ENCODE data around the gene C12orf50.

C12orf50 gene

GRCh38 chr12:87952223-87952622 lies 77.0 kb downstream of the C12orf50 start:
- H3K4me3 ChIP-seq (ENCODE audit: low read depth, low read length): no peak overlapping the region
- DNase-seq (ENCODE audit: low read depth, low spot score): no peak
- TF ChIP-seq CTCF (IDR thresholded peaks at IDR 0.05; ENCODE audit: low read depth, low read length): no peak
- in situ Hi-C loops (cut with HindIII; ENCODE audit: low sequenced_read_pairs): no loop called here

GRCh38 chr12:87943762-87944161 lies 85.4 kb downstream of the C12orf50 start:
- in situ Hi-C loops (cut with HindIII; ENCODE audit: low sequenced_read_pairs): no loop called here
- no peak for TF ChIP-seq CTCF (IDR thresholded peaks at IDR 0.05; ENCODE audit: low read depth, low read length)
- no peak for DNase-seq (ENCODE audit: low read depth, low spot score)
- H3K4me3 ChIP-seq (ENCODE audit: low read depth, low read length): no peak overlapping the region

GRCh38 chr12:87943023-87943422 lies 86.2 kb downstream of the C12orf50 start:
- no peak overlapping the region for H3K4me3 ChIP-seq (ENCODE audit: low read depth, low read length)
- DNase-seq (ENCODE audit: low read depth, low spot score): no peak
- no peak for TF ChIP-seq CTCF (IDR thresholded peaks at IDR 0.05; ENCODE audit: low read depth, low read length)
- in situ Hi-C loops (cut with HindIII; ENCODE audit: low sequenced_read_pairs): no loop called here

- in situ Hi-C loops (cut with HindIII; ENCODE audit: low sequenced_read_pairs): no loop called here
- H3K4me3 ChIP-seq (ENCODE audit: low read depth, low read length): no peak overlapping the region
- TF ChIP-seq CTCF (IDR thresholded peaks at IDR 0.05; ENCODE audit: low read depth, low read length): no peak
- no peak for DNase-seq (ENCODE audit: low read depth, low spot score)
Observed at GRCh38 chr12:87939182-87939581, 90.0 kb downstream of the C12orf50 start.

- TF ChIP-seq CTCF (IDR thresholded peaks at IDR 0.05; ENCODE audit: low read depth, low read length): no peak
- no peak overlapping the region for H3K4me3 ChIP-seq (ENCODE audit: low read depth, low read length)
- DNase-seq (ENCODE audit: low read depth, low spot score): no peak
- in situ Hi-C loops (cut with HindIII; ENCODE audit: low sequenced_read_pairs): no loop called here
Observed at GRCh38 chr12:87935216-87935615, 94.0 kb downstream of the C12orf50 start.

GRCh38 chr12:87933991-87934390 lies 95.2 kb downstream of the C12orf50 start:
- no peak for TF ChIP-seq CTCF (IDR thresholded peaks at IDR 0.05; ENCODE audit: low read depth, low read length)
- DNase-seq (ENCODE audit: low read depth, low spot score): no peak
- in situ Hi-C loops (cut with HindIII; ENCODE audit: low sequenced_read_pairs): no loop called here
- H3K4me3 ChIP-seq (ENCODE audit: low read depth, low read length): no peak overlapping the region

GRCh38 chr12:87931812-87932211 lies 97.4 kb downstream of the C12orf50 start:
- no peak for TF ChIP-seq CTCF (IDR thresholded peaks at IDR 0.05; ENCODE audit: low read depth, low read length)
- H3K4me3 ChIP-seq (ENCODE audit: low read depth, low read length): no peak overlapping the region
- in situ Hi-C loops (cut with HindIII; ENCODE audit: low sequenced_read_pairs): no loop called here
- peak; percentile 48 for DNase-seq (ENCODE audit: low read depth, low spot score)
